Right ventricle myocardium inferior (tissue), 1 donor: ENCODE results near the gene FBRS. TPM values are rescaled to one million over a fixed set of nuclear protein-coding genes. Genes with fewer than 3 reads are reported as not detected.
"Not testable (repeated sequence)": the region's sequence is repeated elsewhere in the genome, so short reads cannot be mapped to it uniquely, and the experiment has no call there.

Experiments used
- ATAC-seq: fragments of 200-7000 bp; cut with Tn5 transposase; one replicate; pipeline ENCODE4 v1.9.1; 2020; ENCODE audit warnings: mild to moderate bottlenecking, moderate library complexity
- DNase-seq: peaks from one replicate; pipeline ENCODE4 v3.0.0; 2021; ENCODE audit errors: missing footprints
- intact Hi-C: fragments of 100-400 bp; cut with DNase I; formaldehyde crosslinking; loops from one replicate; pipeline ENCODE4 v1.11.0; 2022
- total RNA-seq: library from RNA; stranded (reverse); fragmentation: NEBNext Ultra II Directional; extraction: Animal tissue kit (Norgen Biotek cat#: 25700); gene quantifications from one replicate; pipeline ENCODE4 v1.2.1, GENCODE V29; 2021
- donor health status: DM: no; HTN: yes; CAD: no; lungs with severe emphysema.

Gene FBRS
- total RNA-seq, 1 donor from 2014 or later, result 31.0 TPM

DNA sequence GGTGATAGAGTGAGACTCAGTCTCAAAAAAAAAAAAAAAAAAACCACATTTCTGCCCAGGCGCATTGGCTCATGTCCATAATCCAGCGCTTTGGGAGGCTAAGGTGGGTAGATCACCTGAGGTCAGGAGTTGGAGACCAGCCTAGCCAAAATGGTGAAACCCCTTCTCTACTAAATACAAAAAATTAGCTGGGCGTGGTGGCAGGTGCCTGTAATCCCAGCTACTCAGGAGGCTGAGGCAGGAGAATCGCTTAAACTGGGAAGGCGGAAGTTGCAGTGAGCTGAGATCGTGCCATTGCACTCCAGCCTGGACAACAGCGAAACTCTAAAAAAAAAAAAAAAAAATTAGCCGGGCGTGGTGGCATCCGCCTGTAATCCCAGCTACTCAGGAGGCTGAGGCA is 21.1 kb upstream of the FBRS start:
- DNase-seq, ATAC-seq, intact Hi-C loops: not testable (repeated sequence)

DNA sequence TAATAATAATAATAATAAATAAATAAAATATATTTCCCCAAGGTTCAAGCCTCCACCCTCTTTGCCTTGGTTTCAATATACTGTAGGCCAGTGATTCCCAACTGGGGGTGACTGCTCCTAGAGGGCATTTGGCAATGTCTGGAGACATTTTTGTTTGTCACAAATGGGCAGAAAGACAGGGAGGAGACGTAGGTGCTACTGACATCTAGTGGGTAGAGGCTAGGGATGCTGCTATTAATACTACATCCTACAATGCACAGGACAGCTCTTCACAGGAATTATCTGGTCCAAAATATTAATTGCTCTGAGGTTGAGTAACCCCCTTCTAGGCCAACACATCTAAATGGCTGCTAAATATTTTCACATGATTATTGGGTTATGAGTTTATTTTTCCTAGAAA is 20.3 kb upstream of the FBRS start:
- ATAC-seq (no peak), DNase-seq (no peak)
- intact Hi-C loops, result no loop called here

DNA sequence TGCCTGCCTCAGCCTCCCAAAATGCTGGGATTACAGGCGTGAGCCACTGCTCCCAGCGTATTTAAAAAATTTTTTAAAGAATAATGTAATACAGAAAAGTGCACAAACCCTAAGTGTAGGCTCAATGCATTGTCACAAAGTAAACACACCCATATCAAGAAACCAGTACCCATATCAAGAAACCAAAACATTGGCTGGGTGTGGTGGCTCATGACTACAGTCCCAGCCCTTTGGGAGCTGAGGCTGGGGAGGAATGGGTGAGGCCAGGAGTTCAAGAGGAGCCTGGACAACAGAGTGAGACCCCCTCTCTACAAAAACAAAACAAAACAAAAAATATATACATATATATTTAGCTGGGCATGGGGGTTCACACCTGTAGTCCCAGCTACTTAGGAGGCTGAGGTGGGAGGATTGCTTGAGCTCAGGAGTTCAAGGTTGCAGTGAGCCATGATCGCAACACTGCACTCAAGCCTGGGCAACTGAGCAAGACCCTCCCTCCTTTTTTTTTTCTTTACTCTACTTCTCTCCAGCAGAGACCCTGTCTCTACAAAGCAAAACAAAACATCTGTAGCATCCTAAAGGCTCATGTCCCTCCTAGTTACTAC is 16.8 kb upstream of the FBRS start:
- DNase-seq (no peak), ATAC-seq (no peak)
- intact Hi-C loops, result no loop called here

DNA sequence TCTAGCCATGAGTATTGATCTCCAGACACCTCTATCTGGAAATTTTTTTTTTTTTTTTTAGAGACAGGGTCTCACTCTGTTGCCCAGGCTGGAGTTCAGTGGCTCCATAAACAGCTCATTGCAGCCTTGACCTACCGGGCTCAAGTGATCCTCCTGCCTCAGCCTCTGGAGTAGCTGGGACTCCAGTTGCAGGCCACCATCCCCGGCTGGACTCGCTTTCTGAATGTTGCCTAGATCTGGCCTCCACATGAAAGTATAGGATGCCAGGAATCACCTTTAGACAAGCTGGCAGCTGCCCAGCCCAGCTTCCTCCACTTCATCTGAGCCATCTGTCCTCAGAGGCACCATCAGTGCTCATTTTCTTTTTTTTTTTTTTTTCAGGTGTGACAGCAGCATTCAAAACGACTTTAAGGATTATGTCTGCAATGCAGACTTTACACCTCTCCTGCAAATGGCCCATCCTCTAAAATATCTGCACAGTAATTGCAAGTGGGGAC is 13.8 kb upstream of the FBRS start:
- ATAC-seq (no peak), DNase-seq (no peak)
- intact Hi-C loops, result no loop called here

DNA sequence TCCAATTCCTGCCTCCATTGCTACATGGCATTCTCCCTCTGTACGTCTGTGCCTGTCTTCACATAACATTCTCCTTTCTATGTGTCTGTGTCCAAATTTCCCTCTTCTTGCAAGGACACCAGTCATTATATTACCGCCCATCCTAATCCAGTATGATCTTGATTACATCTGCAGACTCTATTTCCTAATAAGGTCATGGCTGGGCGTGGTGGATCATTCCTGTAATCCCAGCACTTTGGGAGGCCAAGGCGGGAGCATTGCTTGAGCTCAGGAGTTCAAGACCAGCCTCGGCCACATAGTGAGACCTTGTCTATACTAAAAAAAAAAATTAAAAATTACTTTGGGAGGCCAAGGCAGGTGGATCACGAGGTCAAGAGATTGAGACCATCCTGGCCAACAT is 12.5 kb upstream of the FBRS start:
- DNase-seq (no peak), ATAC-seq (no peak)
- intact Hi-C loops, result no loop called here

DNA sequence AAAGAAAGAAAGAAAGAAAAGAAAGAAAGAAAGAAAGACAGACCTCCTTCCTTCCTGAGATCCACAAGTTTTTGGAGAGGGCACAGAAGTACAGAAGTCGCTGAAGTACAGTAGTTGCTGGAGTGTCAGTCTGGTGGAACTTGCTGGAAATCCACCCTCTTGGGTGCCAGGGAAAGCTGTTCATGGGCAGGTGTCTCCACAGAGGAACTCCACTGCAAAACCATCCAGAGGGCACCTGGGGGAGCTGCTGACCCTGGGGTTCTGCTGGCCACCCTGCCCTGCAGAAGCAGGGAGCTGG is 11.0 kb upstream of the FBRS start:
- intact Hi-C loops, result no loop called here
- DNase-seq (no peak), ATAC-seq (no peak)

DNA sequence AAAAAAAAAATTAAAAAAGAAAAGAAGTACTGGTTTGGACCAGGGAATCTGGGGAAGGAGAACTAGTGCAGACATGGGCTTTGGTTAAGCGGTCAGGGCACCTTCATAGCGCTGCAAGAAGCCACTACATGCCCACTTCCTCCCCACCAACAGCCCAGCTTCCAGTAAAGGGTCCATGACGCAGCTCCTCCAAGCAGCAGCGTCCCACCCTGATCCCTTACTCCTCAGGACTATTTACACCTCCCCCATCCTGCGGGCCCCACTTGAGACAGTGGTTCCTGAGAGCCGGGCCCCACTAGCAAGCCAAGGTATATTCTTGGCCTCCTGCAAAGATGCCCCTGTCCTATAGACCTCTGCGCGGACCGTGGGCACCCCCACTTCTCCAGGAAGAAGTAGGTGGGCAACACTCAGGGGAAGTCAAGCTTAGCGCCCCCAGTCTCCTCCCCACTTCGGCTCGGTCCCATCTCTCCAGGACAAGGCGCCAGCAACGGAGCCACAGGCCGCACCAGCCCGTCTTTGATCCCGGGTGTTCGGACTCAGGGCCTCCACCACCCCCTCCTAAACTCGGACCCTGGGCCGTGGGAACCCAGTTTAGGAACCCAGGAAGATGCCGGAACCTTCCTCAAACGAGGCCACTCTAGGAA is 8.4 kb upstream of the FBRS start:
- intact Hi-C loops, result loop anchor here (1.0 to 5.0 kb wide), 3 partner anchors 16 to 123 kb away; partner anchors contain the start of gene ZNF688
- ATAC-seq, result no peak
- peak; percentile 80 for DNase-seq

DNA sequence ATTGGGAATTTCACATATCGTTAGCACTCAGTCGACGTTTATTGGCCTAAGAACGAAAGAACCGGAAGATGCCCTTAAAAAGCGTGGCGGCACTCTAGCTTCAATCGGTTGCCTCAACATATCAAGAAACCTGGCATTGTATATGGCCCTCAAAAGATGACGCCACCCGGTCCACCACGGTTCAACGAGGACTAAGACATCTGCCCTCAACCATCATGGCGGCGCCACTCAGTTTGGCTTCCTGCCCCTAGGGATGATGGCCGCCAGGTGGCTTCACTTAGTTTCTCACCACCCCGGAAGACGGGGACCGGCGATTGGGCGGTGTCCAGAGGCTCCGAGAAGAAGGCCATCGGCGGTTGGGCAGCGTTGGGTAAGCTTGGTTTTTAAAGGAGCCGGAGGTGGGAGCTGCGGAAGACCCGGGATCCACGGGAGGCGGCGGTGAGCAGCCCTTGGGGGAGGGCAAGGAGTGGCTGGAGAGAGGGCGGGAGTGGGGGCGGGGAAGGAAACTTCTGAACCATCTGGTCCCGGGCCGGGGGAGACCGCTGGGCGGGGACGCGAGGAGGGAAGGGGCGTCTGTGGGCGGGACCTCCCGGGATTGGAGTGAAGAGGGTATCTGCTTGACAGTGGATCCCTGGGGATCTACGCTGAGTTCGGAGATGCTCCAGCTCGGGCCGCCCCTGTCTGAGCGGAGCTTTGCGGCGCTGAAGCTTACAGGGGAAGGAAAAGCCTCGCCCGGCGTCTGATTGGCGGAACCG is 7.7 kb upstream of the FBRS start, which contains the start of gene PRR14:
Gene PRR14, plus strand, starts transcription at position 592 of the 755 bp plus-strand sequence. CDS start 686 bp downstream, outside the sequence.
- intact Hi-C loops, result loop anchor here (1.0 to 5.0 kb wide), 3 partner anchors 16 to 123 kb away; partner anchors contain the start of gene ZNF688
- ATAC-seq, result peak; percentile 94
- DNase-seq, result peak; percentile 100

DNA sequence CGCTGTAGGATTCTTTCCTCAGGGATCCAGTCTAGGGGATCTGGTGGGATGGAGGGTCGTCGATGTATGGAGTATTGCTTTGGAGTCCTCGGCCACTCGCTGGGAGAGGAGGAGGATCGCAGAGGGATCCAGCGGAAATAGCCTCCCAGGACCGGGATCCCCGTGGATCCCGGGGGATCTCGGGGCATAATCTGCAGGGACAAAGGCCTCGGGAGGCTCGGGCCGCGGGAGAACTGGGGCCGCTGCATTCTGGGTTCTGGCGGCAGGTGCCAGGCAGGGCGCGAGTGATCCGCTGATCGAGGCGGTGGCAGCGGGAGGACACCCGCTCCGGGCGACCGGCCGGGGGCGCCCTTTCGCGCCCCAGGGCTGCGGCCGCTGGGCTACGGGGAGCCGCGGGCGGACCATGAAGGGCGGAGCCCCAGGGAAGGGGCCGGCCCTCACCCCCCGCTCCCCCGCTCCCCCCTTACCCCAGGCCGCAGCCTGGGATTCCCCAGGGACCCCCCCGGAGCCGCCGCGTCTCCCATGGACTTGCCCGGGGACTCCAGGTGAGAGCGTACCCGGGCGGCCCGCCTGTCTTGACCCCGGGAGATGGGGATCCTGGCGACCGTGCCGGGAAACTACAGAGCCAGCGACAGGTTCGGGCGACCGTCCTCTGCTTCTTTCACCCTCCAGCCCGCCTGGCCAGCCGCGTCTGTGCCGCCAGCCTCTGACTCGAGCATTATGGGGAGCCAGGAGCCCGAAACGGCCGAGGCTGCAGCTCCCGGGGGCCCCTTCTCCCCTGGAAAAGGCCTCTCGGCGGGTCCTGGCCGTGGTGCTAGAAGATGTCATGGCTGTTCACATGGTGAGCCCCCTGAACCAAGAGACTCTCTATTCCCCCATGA is 6.9 kb upstream of the FBRS start:
- ATAC-seq (peak; percentile 81), DNase-seq (peak; percentile 87)
- intact Hi-C loops, result loop anchor here (5.0 kb wide), 1 partner anchor 79 kb away; the partner anchor contains the start of gene ZNF688

DNA sequence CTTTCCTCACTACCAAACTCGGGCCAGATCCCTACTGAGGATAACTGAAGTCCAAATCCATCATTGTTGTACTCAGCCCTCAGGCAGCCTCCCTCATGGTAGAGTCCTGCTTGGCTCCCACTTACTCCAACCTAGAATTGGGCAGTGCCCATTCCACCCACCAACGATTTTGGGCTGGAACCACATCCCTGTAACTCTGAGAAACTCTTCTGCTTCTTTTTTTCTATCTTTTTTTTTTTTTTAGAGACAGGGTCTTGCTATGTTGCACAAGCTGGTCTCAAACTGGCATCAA is 6.3 kb upstream of the FBRS start:
- no peak for ATAC-seq
- DNase-seq, result no peak
- intact Hi-C loops, result loop anchor here (5.0 kb wide), 1 partner anchor 80 kb away; the partner anchor contains the start of gene ZNF688

DNA sequence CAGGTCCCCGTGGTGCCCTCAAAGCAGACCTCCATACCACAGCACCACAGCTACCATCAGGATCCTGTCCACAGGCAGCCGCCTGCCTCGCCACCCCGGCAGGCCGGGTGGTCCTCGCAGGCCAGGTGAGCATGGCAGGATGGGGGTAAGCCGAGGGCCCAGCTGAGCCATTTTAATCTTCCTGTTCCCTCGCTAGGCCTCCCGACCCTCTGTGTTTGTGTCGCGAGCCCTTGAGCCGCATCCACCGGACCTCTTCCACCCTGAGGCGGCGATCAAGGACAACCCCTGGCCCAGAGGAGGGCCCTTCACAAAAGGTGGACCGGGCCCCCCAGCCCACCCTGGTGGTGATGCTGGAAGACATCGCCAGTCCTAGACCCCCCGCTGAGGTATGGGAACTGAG is 5.5 kb upstream of the FBRS start:
- intact Hi-C loops, result loop anchor here (5.0 kb wide), 1 partner anchor 80 kb away; the partner anchor contains the start of gene ZNF688
- ATAC-seq (no peak), DNase-seq (no peak)

DNA sequence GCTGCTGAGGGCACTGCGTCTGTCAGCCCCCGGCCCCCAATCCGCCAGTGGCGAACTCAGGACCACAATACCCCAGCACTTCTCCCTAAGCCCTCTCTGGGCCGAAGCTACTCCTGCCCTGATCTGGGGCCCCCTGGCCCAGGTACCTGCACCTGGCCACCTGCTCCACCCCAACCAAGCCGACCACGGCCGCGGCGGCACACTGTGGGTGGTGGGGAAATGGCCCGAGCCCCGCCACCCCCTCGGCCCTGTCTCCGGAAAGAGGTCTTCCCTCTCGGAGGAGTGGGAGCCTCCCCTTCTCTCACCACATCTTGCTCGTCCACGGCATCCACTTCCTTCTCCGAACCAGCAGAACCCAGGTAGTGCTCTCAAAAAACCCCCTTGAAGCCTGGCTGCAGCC is 3.4 kb upstream of the FBRS start:
- intact Hi-C loops, result loop anchor here (5.0 kb wide), 1 partner anchor 83 kb away; the partner anchor contains the start of gene ZNF688
- DNase-seq, result no peak
- no peak for ATAC-seq

DNA sequence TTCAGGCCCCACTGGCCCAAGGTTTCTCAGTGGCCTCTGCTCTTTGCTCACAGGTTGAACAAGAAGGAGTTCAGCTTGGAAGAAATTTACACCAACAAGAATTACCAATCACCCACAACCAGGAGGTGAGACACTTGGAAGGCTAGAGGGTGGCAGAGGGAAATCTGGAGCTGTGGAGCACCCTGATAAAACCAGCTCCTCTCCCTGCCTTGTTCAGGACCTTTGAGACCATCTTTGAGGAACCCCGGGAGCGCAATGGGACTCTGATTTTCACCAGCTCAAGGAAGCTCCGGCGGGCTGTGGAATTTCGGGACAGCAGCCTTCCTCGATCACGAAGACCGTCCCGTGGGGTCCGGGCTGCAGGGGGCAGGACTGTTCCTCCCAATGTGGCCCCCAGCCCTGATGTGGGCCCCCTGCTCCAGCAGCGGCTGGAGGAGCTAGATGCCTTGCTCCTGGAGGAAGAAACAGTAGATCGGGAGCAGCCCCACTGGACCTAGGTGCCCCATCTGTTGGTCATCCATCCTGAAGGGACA is 2.4 kb upstream of the FBRS start:
- no peak for DNase-seq
- no peak for ATAC-seq
- intact Hi-C loops, result no loop called here

DNA sequence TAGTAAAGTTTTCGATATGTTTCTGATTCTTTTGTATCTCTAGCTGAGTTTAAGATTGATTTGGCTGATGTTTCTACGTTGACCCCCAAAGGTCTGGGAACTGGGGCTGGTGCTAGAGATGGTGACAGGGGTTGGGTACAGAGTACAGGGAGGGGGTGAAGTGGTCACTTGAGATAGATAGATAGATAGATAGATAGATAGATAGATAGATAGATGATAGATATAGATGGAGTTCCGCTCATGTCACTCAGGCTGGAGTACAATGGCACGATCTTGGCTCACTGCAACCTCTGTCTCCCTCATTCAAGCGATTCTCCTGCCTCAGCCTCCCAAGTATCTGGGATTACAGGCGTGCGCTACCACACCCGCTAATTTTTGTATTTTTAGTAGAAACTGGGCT is 1.8 kb upstream of the FBRS start:
- ATAC-seq, result no peak
- no peak for DNase-seq
- intact Hi-C loops, result no loop called here

DNA sequence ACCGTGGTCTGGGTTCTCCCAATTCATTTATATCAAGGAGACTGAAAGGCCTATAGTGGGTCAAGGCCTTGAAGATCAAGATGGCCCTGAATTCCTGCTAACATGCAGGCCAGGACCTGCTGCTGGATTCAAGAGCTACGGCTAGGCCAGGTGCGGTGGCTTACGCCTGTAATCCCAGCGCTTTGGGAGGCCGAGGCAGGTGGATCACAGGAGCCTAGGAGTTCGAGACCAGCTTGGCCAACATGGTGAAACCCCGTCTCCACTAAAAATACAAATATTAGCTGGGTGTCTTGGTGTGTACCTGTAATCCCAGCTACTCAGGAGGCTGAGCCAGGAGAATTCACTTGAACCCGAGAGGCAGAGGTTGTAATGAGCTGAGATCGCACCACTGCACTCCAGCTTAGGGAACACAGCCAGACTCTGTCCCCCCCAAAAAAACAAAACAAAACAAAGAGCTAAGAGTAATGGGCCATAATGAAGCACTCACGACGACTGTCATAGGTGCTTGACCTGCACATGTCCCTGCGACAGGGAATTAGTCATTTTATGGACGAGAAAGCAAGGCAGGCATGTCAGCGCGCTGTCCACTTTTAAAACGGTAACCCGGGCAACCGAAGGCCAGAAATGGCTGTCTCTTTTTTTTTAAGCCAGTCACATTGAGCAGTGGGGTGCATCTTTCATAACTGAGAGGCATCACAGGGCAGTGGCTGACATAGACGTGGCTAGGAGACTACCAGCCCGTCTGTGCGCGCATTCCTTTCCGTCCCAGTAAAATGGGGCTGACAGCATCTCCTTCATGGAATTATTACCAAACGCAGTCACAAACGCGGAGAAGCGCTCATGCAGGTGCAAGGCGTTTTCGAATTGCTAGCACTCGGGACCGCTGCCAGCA is 1.0 kb upstream of the FBRS start:
- DNase-seq (no peak), ATAC-seq (no peak)
- intact Hi-C loops, result no loop called here

DNA sequence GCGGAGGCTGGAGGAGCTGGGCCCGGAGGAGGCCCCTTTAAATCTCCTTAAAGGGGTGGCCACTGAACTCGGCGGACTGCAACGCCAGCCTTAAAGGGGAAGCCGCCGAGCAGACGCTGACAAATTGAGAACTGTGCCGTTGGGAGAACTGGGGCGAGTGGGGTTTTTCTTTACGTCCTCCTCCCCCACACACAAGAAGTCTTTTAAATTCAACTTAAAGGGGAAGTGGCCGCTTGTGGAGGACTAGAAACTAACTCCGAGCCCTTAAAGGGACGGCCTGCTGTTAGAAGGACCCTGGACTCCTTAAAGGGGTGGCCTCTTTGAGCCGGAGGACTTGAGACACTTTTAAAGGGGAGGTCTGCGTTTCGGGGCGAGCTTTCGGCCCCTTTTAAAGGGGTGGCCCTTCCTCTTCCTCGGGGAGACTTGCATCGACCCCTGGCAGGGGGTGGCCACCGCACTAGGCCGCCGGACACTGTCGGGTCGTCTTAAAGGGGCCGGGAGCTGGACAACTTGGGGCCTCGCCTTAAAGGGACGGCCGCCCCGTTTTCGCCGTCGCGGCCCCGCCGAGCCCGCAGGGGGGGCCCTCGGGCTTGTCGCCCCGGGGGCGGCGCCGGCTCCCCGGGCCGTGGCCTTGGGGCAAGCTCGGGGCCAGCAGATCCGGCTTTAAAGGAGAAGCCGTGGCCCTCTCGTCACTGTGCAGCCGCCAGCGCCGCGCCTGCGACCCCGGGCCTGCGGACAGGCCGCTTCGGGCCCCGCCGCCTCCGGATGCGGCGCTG is 688 bp downstream of the FBRS start:
- DNase-seq (peak; percentile 87), ATAC-seq (peak; percentile 23)
- intact Hi-C loops, result no loop called here
